Esophagus muscularis mucosa (tissue), 3 donors: Measurements from ENCODE around the gene CLCF1.

ENCODE experiments used
- CTCF ChIP-seq, 3 experiments: fragments of 200-600 bp in 2 of 3; fragments of 450-650 bp in 1 of 3; sonication (generic) in 2 of 3; IDR thresholded peaks; one replicate each; pipeline ENCODE4 v1.5.1; 2017 to 2019; ENCODE audit warnings: antibody characterized with exemption in 3 of 3, mild to moderate bottlenecking in 2 of 3, moderate library complexity in 1 of 3
- EP300 ChIP-seq: sonication (generic); formaldehyde crosslinking; IDR thresholded peaks from one replicate; pipeline ENCODE4 v1.6.1; 2017; ENCODE audit warnings: antibody characterized with exemption

GRCh38 chr11:67393990-67394389 lies 20.6 kb upstream of the CLCF1 start:
- TF ChIP-seq CTCF (IDR thresholded peaks at IDR 0.05) (no peak), EP300 (no peak)
